ENCODE results near the gene SLC52A3. TPM values are rescaled to one million over a fixed set of nuclear protein-coding genes. Genes with fewer than 3 reads are reported as not detected.
"Not testable (repeated sequence)": the region's sequence is repeated elsewhere in the genome, so short reads cannot be mapped to it uniquely, and the experiment has no call there.

SLC52A3 gene
- total RNA-seq: not detected

DNA sequence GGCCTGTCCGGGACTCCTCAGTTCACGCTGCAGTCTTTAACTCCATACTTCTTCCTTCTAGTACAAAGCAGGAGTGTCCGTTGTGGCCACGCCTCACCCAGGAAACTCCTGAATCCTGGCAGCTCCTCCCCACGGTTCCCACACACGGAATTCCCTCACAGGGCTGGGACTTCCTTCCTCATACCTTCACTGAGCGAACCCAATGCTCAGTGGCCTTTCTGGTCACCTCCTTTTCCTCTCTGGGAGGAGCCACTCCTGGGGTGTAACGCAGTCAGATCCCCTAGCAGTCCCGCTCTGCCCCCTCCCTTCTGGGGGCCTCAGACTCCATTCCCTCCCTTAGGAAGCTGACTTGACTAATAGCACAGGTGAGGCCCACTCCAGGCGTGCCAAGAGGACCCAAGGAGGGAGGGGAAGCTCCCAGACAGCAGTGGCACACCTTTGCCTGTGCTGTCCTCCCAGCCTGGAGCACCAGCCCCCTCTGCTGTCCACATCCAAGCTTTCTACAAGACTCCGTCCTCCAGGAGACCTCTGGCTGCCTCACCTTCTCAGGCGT is at the start of gene SLC52A3:
Gene SLC52A3, minus strand, starts transcription at position 75 of the 553 bp plus-strand sequence. CDS start 2,726 bp downstream, outside the sequence.
- no peaks in the 10 kb centered on the region for H3K9me3 ChIP-seq (ENCODE audit: low read depth, low read length)
- H3K27me3 ChIP-seq (ENCODE audit: insufficient read depth, low read length): no peaks in the 10 kb centered on the region
- H3K4me1 ChIP-seq (ENCODE audit: insufficient read depth, low read length): no peaks in the 10 kb centered on the region
- no peak within 1 kb of the TSS for H3K4me3 ChIP-seq (ENCODE audit: low read length)

DNA sequence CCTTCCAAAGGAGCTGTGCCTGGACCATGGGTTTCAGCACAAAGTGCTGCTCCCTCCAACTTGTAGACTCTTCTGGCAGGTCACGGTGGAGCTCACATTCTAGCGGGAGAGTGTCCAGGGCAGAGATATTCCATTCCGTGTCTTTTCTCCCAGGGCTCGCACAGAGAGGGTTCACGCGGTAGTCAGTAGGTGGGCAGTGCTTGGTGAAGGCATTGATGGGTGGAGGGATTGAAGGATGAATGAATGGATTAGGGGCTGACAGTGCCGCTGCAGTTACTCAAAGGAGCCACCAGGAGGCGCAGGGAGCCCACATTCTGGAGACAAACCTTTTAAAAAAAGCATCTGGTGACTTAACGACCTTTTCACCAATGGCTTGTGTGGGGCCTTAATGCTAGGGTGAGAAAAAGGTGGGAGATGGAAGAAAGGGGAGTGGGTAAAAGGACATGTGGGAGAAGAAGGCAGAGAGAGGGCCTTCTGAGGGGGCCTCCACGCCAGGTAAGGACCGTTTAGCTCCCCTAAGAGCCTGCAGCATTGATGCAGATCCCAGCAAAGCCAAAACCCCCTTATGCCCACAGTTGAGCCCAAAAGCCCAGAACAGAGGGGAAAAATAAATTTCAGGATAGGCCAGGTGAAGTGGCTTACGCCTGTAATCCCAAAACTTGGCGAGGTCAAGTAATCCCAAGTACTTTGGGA is 47.8 kb upstream of the SLC52A3 start:
- Histone ChIP-seq H3K4me3 (ENCODE audit: low read length) (no peak overlapping the region), H3K9me3 (ENCODE audit: low read depth, low read length) (no peaks in the 10 kb centered on the region), H3K27me3 (ENCODE audit: insufficient read depth, low read length) (no peaks in the 10 kb centered on the region), H3K4me1 (ENCODE audit: insufficient read depth, low read length) (no peaks in the 10 kb centered on the region)

DNA sequence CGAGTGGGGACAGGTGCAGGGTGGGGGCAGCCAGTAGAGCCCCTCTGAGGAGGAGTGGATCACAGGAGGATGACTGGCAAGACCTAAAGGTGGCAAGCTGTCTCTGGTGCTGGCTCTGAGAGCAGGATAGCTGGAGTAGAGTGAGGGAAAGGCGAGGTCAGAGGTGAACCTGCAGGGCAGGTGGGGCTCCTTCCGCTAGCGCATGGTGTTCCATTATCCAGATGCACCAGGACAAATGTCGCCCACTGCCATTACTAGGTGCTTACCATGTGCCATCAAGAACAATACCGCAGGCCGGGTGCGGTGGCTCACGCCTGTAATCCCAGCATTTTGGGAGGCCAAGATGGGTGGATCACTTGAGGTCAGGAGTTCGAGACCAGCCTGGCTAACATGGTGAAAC is 46.9 kb upstream of the SLC52A3 start:
- Histone ChIP-seq H3K27me3 (ENCODE audit: insufficient read depth, low read length) (no peaks in the 10 kb centered on the region), H3K9me3 (ENCODE audit: low read depth, low read length) (no peaks in the 10 kb centered on the region), H3K4me1 (ENCODE audit: insufficient read depth, low read length) (no peaks in the 10 kb centered on the region), H3K4me3 (ENCODE audit: low read length) (no peak overlapping the region)

DNA sequence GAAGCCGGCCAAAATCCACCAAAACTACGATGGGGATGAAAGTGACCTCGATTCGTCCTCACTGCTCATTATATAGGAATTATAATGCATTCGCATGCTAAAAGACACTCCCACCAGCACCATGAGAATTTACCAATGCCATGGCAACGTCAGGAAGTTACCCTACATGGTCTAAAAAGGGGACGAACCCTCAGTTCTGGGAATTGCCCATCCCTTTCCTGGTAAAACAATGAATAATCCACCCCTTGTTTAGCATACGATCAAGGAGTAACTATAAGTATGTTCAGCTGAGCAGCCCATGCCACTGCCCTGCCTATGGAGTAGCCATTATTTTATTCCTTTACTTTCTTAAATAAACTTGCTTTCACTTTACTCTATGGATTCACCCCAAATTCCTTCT is 45.1 kb upstream of the SLC52A3 start:
- H3K27me3 ChIP-seq (ENCODE audit: insufficient read depth, low read length): peaks cover 2% of the 10 kb centered on the region
- H3K9me3 ChIP-seq (ENCODE audit: low read depth, low read length): no peaks in the 10 kb centered on the region
- H3K4me3 ChIP-seq (ENCODE audit: low read length): no peak overlapping the region
- H3K4me1 ChIP-seq (ENCODE audit: insufficient read depth, low read length): no peaks in the 10 kb centered on the region

DNA sequence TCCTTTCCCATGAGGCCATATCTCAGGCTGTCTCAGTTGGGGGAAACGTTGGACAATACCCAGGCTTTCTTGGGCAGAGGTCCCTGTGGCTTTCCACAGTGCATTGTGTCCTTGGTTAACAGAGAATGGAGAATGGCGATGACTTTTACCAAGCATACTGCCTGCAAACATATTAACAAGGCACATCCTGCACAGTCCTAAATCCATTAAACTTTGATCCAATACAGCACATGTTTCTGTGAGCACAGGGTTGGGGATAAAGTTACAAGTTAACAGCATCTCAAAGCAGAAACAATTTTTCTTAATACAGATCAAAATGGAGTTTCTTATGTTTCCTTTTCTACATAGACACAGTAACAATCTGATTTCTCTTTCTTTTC is 44.1 kb upstream of the SLC52A3 start:
- H3K9me3 ChIP-seq (ENCODE audit: low read depth, low read length); H3K27me3 ChIP-seq (ENCODE audit: insufficient read depth, low read length); H3K4me1 ChIP-seq (ENCODE audit: insufficient read depth, low read length); H3K4me3 ChIP-seq (ENCODE audit: low read length): not testable (repeated sequence)

DNA sequence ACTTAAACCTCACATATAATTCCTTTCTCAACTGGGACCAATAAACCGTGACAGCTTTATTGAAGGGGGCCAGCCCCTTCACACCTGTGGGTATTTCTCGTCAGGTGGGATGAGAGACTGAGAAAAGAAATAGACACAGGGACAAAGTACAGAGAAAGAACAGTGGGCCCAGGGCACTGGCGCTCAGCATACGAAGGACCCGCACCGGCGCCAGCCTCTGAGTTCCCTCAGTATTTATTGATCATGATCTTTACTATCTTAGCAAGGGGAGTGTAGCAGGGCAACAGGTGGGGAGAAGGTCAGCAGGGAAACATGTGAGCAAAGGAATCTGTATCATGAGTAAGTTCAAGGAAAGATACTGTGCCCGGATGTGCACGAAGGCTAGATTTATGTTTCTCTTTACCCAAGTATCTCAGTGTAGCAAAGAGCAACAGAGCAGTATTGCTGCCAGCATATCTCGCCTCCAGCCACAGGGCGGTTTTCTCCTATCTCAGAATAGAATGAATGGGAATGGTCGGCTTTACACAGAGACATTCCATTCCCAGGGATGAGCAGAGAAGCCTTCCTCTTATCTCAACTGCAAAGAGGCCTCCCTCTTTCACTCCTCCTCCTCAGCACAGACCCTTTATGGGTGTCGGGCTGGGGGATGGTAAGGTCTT is 43.6 kb upstream of the SLC52A3 start:
- H3K9me3 ChIP-seq (ENCODE audit: low read depth, low read length); H3K4me1 ChIP-seq (ENCODE audit: insufficient read depth, low read length); H3K4me3 ChIP-seq (ENCODE audit: low read length); H3K27me3 ChIP-seq (ENCODE audit: insufficient read depth, low read length): not testable (repeated sequence)

DNA sequence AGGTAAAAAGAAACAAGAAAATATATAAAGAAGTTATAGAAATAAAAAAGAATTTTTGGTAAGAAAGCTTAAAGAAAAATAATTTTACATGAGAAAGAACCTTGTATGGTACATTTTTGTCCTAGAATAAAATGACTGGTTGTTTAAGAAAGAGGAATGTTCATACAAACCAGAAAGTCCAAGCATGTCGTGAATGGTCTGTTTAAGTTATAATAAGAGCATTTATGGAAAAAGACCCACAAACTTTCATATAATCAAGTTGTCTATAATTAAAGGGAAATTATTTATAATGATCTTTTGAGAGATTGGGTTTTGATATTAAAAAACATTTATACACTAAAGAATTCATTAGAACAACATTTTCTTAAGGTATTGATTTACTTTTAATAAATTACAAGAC is 37.4 kb upstream of the SLC52A3 start:
- Histone ChIP-seq H3K4me3 (ENCODE audit: low read length) (no peak overlapping the region), H3K9me3 (ENCODE audit: low read depth, low read length) (peaks cover 21% of the 10 kb centered on the region), H3K4me1 (ENCODE audit: insufficient read depth, low read length) (no peaks in the 10 kb centered on the region), H3K27me3 (ENCODE audit: insufficient read depth, low read length) (peaks cover 2% of the 10 kb centered on the region)

DNA sequence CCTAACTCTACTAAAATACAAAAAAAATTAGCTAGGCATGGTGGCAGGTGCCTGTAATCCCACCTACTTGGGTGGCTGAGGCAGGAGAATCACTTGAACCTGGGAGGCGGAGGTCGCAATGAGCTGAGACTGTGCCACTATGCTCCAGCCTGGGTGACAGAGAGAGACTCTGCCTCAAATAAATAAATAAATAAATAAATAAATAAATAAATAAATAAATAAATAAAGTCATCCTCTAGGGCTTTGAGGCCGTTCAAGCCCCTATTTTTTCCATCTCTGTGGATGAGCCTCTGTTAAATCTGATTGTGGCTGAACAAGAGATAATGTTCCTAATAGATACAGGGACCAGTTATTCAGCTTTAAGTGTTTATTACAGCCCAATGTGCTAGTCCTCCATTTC is 33.4 kb upstream of the SLC52A3 start:
- no peaks in the 10 kb centered on the region for H3K4me1 ChIP-seq (ENCODE audit: insufficient read depth, low read length)
- H3K4me3 ChIP-seq (ENCODE audit: low read length): no peak overlapping the region
- H3K27me3 ChIP-seq (ENCODE audit: insufficient read depth, low read length): no peaks in the 10 kb centered on the region
- H3K9me3 ChIP-seq (ENCODE audit: low read depth, low read length): peaks cover 19% of the 10 kb centered on the region

DNA sequence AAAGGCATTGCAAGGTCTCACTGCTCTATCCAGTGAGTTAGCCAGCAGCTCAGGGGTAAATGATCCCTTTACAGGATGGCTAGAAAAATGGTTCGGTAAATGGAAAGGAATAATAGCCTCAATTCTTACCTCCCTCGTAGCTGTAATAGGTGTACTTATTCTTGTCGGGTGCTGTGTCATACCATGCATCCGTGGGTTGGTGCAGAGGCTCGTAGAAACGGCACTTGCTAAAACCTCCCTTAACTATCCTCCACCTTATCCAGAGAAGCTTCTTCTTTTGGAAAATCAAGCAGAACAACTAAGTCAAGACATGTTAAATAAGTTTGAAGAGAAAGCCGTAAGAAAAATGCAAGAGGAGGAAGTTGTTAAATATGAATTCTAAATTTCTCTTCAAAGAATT is 31.7 kb upstream of the SLC52A3 start:
- H3K9me3 ChIP-seq (ENCODE audit: low read depth, low read length); H3K27me3 ChIP-seq (ENCODE audit: insufficient read depth, low read length); H3K4me3 ChIP-seq (ENCODE audit: low read length); H3K4me1 ChIP-seq (ENCODE audit: insufficient read depth, low read length): not testable (repeated sequence)

DNA sequence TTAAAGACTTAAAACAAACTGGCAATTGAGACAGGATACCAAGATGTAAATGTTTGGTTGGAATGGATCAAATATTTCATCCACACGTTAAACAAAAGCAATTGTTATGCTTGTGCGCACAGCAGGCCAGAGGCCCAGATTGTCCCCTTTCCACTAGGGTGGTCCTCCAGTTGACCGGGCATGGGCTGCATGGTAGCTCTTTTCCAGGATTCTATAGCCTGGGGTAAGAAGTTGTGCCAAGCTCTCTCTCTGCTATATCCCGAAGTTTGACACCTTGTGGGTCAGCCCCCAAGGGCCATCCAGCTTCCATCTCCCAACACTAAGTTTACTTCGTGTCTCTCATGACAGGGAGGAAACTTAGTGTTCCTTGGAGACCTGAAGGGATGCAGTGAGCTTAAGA is 30.4 kb upstream of the SLC52A3 start:
- not testable (repeated sequence) for H3K4me3 ChIP-seq (ENCODE audit: low read length); H3K4me1 ChIP-seq (ENCODE audit: insufficient read depth, low read length); H3K9me3 ChIP-seq (ENCODE audit: low read depth, low read length); H3K27me3 ChIP-seq (ENCODE audit: insufficient read depth, low read length)

DNA sequence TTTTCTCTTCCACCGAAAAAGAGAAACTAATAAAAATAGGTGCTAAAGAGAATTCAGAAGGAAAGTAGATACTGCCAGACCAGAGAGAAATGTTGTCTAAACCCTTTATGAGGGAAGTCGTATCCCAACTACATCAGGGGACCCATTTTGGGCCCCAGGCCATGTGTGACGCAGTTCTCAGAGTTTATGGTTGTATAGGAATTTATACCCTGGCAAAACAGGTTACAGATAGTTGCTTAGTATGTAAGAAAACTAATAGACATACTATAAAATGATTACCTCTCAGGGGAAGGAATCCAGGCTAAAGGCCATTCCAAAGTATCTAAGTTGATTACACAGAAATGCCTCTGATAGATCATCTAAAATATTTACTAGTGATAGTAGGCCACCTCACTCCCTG is 28.6 kb upstream of the SLC52A3 start:
- no peaks in the 10 kb centered on the region for H3K4me1 ChIP-seq (ENCODE audit: insufficient read depth, low read length)
- H3K27me3 ChIP-seq (ENCODE audit: insufficient read depth, low read length): no peaks in the 10 kb centered on the region
- no peaks in the 10 kb centered on the region for H3K9me3 ChIP-seq (ENCODE audit: low read depth, low read length)
- H3K4me3 ChIP-seq (ENCODE audit: low read length): no peak overlapping the region

DNA sequence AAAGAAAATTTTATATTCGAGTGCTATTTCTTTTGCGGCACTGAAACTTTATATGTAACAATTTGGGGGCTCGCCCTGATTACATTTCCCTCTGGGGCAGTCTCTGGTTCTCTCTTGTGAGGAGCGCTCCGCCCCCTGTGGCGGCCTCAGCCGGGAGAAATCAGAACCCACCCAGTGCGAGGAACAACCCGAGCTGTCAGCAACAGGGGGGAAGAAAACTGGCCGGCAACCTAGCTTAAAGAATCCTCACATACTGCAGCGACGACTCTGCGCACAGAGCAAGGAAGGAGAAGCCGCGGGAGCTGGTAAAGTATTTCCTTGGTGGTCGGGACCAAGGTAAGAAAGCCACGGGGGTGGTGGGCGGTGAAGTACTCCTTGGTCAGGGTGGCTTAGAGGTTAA is 23.9 kb upstream of the SLC52A3 start:
- peaks cover 3% of the 10 kb centered on the region for H3K27me3 ChIP-seq (ENCODE audit: insufficient read depth, low read length)

DNA sequence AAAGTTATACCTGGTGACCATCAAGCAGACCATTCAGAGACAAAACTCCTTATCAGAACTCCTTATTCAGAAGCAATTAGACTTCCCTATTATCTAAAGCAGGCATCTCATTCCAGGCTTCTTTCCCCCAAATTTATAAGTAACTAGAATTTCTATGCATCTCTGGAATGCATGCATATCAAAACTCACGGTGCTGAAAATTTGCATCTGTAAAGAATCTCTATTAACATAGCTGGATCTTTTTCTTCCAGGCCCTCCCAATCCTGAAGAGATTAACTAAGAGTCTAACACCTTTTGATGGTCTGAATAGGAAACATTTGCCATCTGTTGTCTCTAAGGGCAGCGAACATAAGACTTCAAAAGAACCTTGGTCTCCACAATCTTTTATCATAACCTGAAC is 22.8 kb upstream of the SLC52A3 start:
- Histone ChIP-seq H3K27me3 (ENCODE audit: insufficient read depth, low read length) (peaks cover 3% of the 10 kb centered on the region), H3K9me3 (ENCODE audit: low read depth, low read length) (no peaks in the 10 kb centered on the region), H3K4me3 (ENCODE audit: low read length) (no peak overlapping the region), H3K4me1 (ENCODE audit: insufficient read depth, low read length) (no peaks in the 10 kb centered on the region)

More for the DNA sequence above, 23.9 kb upstream of the SLC52A3 start:
- no peaks in the 10 kb centered on the region for H3K9me3 ChIP-seq (ENCODE audit: low read depth, low read length)
- no peak overlapping the region for H3K4me3 ChIP-seq (ENCODE audit: low read length)
- H3K4me1 ChIP-seq (ENCODE audit: insufficient read depth, low read length): no peaks in the 10 kb centered on the region

DNA sequence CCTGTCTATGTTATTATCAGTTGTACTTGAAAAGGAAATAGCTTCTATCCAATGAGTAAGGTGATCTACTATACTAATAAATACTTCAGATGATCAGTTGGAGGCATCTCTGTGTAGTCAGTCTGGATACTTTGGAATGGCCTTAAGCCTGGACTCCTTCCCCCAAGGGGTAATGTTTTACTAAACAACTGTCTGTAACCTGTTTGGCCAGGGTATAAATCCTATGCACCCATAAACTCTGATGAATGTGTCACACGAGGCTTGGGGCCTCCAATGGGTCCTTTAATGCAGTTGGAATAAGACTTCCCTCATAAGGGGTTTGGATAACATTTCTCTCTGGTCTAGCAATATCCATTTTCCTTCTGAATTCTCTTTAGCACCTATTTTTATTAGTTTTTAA is 19.5 kb upstream of the SLC52A3 start:
- Histone ChIP-seq H3K9me3 (ENCODE audit: low read depth, low read length) (no peaks in the 10 kb centered on the region), H3K27me3 (ENCODE audit: insufficient read depth, low read length) (peaks cover 3% of the 10 kb centered on the region), H3K4me1 (ENCODE audit: insufficient read depth, low read length) (no peaks in the 10 kb centered on the region), H3K4me3 (ENCODE audit: low read length) (no peak overlapping the region)

DNA sequence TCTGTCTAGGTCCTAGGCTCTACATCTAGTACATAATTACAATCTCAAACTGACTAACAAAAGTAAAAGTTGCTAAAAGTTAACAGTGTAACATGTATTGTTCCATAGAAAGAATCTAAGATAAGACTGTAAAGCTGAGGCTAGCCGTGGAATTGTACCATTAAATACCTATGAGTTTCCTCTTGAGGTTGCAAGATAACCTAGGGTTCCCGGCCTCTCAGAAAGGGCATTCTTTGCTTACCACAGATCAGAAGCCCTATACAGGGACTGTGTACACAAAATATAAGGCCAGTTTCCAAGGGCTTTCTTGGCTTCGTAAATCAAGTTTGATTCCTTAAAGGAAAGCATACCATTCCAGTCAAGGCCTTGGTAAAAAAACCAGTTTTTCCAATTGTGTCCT is 11.5 kb upstream of the SLC52A3 start:
- H3K4me3 ChIP-seq (ENCODE audit: low read length): no peak overlapping the region
- H3K9me3 ChIP-seq (ENCODE audit: low read depth, low read length): no peaks in the 10 kb centered on the region
- H3K4me1 ChIP-seq (ENCODE audit: insufficient read depth, low read length): no peaks in the 10 kb centered on the region
- no peaks in the 10 kb centered on the region for H3K27me3 ChIP-seq (ENCODE audit: insufficient read depth, low read length)

DNA sequence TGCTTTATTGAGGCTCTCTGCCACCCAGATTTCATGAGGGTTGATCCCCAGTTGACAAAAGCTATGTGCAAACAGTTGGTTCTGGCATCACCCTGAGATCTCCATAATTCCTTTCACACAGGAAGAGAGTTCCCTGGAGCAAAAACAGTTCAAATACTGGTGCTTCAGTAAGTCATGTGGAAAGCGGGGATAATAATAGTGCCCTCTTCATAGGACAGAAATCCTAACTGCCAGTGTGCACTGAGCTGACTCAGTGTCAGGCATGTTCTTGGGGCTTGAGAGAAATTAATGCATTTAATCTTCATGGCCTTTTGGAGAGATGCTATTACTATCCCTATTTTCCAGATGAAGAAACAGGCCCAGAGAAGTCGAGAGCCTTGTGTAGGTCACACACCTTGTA is 7.9 kb upstream of the SLC52A3 start:
- no peaks in the 10 kb centered on the region for H3K9me3 ChIP-seq (ENCODE audit: low read depth, low read length)
- no peak overlapping the region for H3K4me3 ChIP-seq (ENCODE audit: low read length)
- no peaks in the 10 kb centered on the region for H3K27me3 ChIP-seq (ENCODE audit: insufficient read depth, low read length)
- H3K4me1 ChIP-seq (ENCODE audit: insufficient read depth, low read length): no peaks in the 10 kb centered on the region
